ENCODE results near the gene ATP6V1G2.
A peak's percentile ranks its signal among the peaks of the same experiment; 100 is the strongest.

Gene ATP6V1G2

DNA sequence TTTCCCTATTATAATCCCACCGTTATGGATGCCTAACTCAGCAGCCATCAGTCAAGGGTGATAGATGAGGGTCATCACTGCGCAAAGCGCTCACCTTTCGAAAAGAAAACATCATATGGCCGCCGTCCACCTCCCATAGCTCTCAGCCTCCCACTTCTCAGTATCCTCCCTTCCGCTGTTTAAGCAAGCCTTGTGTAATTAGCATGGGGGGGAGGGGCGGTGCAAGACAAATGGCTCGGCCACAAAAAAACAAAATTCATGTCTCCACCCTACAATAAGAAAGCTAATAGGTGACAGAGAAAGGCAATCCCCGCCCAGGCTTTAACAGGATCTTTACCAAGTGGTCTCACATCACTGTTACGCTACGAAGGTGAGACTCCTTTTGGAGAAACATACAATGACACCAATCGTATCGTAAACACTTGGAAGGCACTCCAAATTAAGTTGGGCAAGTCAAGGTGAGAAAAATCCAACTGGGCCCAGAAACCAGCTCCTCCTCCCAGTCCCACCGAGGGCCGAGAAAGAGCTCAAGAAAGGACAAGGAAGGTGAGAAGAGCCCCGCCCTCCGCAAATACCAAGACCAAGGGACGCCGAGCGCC is 5.2 kb downstream of the ATP6V1G2 start:
- peak; percentile 35 for DNase-seq (ENCODE audit: low read depth)
- TF ChIP-seq, protein P1, sequence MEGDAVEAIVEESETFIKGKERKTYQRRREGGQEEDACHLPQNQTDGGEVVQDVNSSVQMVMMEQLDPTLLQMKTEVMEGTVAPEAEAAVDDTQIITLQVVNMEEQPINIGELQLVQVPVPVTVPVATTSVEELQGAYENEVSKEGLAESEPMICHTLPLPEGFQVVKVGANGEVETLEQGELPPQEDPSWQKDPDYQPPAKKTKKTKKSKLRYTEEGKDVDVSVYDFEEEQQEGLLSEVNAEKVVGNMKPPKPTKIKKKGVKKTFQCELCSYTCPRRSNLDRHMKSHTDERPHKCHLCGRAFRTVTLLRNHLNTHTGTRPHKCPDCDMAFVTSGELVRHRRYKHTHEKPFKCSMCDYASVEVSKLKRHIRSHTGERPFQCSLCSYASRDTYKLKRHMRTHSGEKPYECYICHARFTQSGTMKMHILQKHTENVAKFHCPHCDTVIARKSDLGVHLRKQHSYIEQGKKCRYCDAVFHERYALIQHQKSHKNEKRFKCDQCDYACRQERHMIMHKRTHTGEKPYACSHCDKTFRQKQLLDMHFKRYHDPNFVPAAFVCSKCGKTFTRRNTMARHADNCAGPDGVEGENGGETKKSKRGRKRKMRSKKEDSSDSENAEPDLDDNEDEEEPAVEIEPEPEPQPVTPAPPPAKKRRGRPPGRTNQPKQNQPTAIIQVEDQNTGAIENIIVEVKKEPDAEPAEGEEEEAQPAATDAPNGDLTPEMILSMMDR (IDR thresholded peaks at IDR 0.05; ENCODE audit: control insufficient read depth, extremely low read depth, insufficient read depth) = no peak
- peak overlapping the region; percentile 99 for H3K4me3 ChIP-seq (ENCODE audit: low read depth, low read length)

DNA sequence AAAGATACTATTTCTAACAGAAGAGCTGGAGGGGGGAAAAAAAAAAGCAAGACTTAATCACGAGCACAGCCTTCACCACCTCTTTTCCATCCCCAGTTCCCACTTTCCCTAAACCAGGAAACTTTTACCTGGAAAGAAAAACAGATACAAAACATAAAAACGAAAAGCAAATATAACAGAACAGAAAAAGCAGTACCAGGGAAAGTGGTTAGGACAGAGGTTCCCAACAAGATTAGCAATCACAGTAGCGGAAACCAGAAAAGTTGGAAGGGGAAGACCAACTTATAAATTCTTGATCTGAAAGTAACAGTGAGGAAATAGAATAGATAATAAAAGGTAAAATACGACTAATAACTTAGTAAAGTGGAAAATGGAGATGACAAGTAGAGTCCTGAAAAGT is 5.8 kb downstream of the ATP6V1G2 start:
- TF ChIP-seq, protein P1 (IDR thresholded peaks at IDR 0.05; ENCODE audit: control insufficient read depth, extremely low read depth, insufficient read depth) = no peak
- peak overlapping the region; percentile 99 for H3K4me3 ChIP-seq (ENCODE audit: low read depth, low read length)
- no peak for DNase-seq (ENCODE audit: low read depth)

DNA sequence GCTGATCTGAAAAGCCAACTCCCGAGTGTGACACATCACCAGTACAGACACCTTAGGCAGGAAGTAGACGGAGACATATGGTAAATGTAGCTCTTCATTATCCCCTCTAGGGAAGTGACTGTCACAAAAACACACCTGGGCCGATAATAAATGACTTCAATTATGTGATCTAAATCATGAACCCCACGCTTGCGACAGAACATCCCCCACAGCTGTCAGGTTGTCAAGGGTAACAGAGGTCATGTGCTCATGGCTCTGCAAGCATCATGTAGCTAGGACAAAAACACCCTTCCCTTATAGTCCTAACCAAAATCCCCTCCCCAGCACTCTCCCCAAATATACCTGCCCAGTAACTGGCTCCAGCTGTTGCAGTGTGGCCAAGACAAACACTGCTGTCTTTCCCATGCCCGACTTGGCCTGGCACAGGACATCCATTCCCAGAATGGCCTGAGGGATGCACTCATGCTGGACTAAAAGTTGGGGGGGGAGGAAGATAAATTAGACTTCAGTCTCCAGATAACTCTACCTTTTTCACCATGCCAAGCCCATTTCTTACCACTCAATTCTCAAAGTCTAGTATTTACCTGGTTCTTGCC is 7.5 kb downstream of the ATP6V1G2 start:
- H3K4me3 ChIP-seq (ENCODE audit: low read depth, low read length) = peak overlapping the region; percentile 99; the same call in 1 of the 2 replicates
- TF ChIP-seq, protein P1 (IDR thresholded peaks at IDR 0.05; ENCODE audit: control insufficient read depth, extremely low read depth, insufficient read depth) = no peak
- DNase-seq (ENCODE audit: low read depth) = peak; percentile 31

DNA sequence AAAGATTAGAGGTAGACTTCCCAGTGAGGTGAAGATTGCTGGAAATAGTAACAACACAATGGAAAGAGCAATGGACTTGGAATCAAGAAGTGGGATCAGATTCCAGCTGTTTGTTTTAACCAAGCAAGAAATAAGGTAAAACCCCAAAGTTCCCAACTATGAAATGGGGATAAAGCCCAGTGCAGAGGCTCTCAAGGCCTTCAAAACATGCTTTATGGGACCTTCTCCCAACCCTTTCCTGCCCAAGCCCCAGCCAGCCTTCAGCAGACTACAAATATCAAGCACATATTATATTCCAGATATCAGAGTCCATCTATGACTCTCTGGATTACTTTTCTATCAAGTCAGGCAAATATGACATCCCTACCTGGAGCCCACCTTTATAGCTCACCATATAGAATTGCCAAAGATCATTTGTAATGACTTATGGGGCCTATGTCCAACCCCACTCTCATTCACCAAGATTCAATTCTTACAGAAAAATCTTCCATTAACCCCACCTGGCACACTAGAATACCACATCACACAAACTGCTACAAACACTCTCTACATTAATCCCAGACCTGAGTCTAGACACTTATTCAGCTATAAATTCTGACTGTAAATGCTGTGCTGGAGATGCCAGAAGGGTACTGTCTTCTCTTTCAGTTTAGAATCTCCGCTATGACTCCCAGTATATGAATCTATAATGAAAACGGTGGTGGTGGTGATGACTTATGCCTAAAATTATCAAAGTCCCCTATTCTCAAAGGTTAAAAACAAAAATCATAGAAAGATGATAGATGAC is 10.7 kb downstream of the ATP6V1G2 start:
- DNase-seq (ENCODE audit: low read depth) = no peak
- TF ChIP-seq, protein P1 (IDR thresholded peaks at IDR 0.05; ENCODE audit: control insufficient read depth, extremely low read depth, insufficient read depth) = no peak
- H3K4me3 ChIP-seq (ENCODE audit: low read depth, low read length) = no peak overlapping the region

DNA sequence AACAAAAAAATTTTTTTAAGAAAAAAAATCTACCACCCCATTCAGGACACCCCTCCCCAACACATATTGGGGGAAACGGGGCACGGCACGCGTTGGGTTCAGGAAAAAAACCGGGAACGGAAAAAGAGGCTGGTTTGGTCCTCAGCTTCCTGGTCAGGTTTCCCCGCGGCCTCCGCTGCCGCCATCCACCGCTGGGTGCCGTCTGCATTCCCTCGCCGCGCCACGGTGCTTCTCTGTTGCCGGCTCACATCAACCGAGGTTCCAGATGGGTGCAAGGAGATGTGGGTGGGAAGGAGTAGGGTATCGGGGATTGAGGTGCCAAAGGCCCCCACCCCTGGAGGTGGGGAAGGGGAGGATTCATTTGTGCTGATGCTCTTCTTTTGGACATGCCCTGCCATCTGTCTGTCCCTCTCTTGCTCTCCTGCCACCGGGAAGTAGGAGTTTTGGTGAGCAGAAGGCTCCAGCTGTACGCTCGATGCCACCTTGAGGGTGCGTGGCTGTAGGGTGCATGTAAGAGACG is 11.8 kb downstream of the ATP6V1G2 start:
- TF ChIP-seq, protein P1 (IDR thresholded peaks at IDR 0.05; ENCODE audit: control insufficient read depth, extremely low read depth, insufficient read depth) = no peak
- DNase-seq (ENCODE audit: low read depth) = no peak
- H3K4me3 ChIP-seq (ENCODE audit: low read depth, low read length) = no peak overlapping the region

DNA sequence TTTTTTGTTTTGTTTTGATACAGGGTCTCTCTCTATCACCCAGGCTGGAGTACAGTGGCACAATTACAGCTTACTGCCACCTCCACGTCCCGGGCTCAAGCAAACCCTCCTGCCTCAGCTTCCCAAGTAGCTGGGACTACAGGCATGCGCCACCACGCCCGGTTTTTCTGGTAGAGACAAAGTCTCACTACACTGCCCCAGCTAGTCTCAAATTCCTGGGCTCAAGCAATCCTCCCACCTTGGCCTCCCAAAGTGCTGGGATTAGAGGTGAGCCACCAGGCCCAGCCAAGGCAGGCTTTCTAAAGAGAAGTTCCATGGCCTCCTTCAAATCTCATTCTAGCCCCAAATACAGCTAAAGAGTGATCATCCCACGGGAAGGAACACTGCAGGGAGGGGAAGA is 12.4 kb downstream of the ATP6V1G2 start:
- no peak for DNase-seq (ENCODE audit: low read depth)
- TF ChIP-seq, protein P1 (IDR thresholded peaks at IDR 0.05; ENCODE audit: control insufficient read depth, extremely low read depth, insufficient read depth) = no peak
- H3K4me3 ChIP-seq (ENCODE audit: low read depth, low read length) = no peak overlapping the region

Data from LNCaP clone FGC (cell line).